Ishikawa (cell line): ENCODE results near the gene SMCR8.

ENCODE experiments used
- CEBPB ChIP-seq: IDR thresholded peaks from 2 replicates; pipeline ENCODE4 v1.6.1; 2012
- CREB1 ChIP-seq: IDR thresholded peaks from 2 replicates; pipeline ENCODE4 v1.6.1; 2012; ENCODE audit warnings: low read depth
- EGR1 ChIP-seq: IDR thresholded peaks from 2 replicates; pipeline ENCODE4 v1.6.1; 2012
- EP300 ChIP-seq: IDR thresholded peaks from 2 replicates; pipeline ENCODE4 v1.6.1; 2012; ENCODE audit warnings: borderline replicate concordance
- FOXM1 ChIP-seq: IDR thresholded peaks from 2 replicates; pipeline ENCODE4 v1.6.1; 2012; ENCODE audit warnings: low read depth, borderline replicate concordance
- MAX ChIP-seq: IDR thresholded peaks from 2 replicates; pipeline ENCODE4 v1.6.1; 2012
- NFIC ChIP-seq: IDR thresholded peaks from 2 replicates; pipeline ENCODE4 v1.6.1; 2012
- RAD21 ChIP-seq: IDR thresholded peaks from 2 replicates; pipeline ENCODE4 v1.6.1; 2012; ENCODE audit warnings: low read depth
- REST ChIP-seq: IDR thresholded peaks from 2 replicates; pipeline ENCODE4 v1.6.1; 2012; ENCODE audit warnings: low read depth, mild to moderate bottlenecking
- TAF1 ChIP-seq: IDR thresholded peaks from 2 replicates; pipeline ENCODE4 v1.6.1; 2012; ENCODE audit warnings: low read depth, mild to moderate bottlenecking
- TCF12 ChIP-seq: IDR thresholded peaks from 2 replicates; pipeline ENCODE4 v1.6.1; 2012; ENCODE audit warnings: low read depth
- TEAD4 ChIP-seq: IDR thresholded peaks from 2 replicates; pipeline ENCODE4 v1.6.1; 2012
- USF1 ChIP-seq: IDR thresholded peaks from 2 replicates; pipeline ENCODE4 v1.6.1; 2012
- YY1 ChIP-seq: IDR thresholded peaks from 2 replicates; pipeline ENCODE4 v1.6.1; 2012; ENCODE audit warnings: low read depth
- ZBTB7A ChIP-seq: IDR thresholded peaks from 2 replicates; pipeline ENCODE4 v1.6.1; 2012; ENCODE audit warnings: low read depth

The SMCR8 gene

GRCh38 chr17:18371455-18371854 lies 56.4 kb downstream of the SMCR8 start:
- TF ChIP-seq REST: no peak
- TF ChIP-seq FOXM1: no peak
- no peak for TF ChIP-seq USF1
- TF ChIP-seq RAD21: no peak
- TF ChIP-seq EGR1: no peak
- TF ChIP-seq YY1: no peak
- TF ChIP-seq TCF12: no peak
- TF ChIP-seq TAF1: no peak
- TF ChIP-seq ZBTB7A: no peak
- TF ChIP-seq NFIC: no peak
- no peak for TF ChIP-seq MAX
- no peak for TF ChIP-seq CEBPB
- TF ChIP-seq EP300: no peak
- TF ChIP-seq TEAD4: no peak
- TF ChIP-seq CREB1: no peak

GRCh38 chr17:18374216-18374615 lies 59.1 kb downstream of the SMCR8 start:
- no peak for TF ChIP-seq EP300
- no peak for TF ChIP-seq TAF1
- TF ChIP-seq ZBTB7A: no peak
- TF ChIP-seq FOXM1: no peak
- TF ChIP-seq TEAD4: no peak
- no peak for TF ChIP-seq MAX
- TF ChIP-seq NFIC: no peak
- no peak for TF ChIP-seq RAD21
- no peak for TF ChIP-seq TCF12
- TF ChIP-seq REST: no peak
